Activated CD4-positive, alpha-beta T cell treated with anti-CD3 and anti-CD28 coated beads, Interleukin-2, amount 10 ng/mL, durations not matched to agents 24 days and 14 days (primary cell): Measurements from ENCODE around the gene GRN. TPM values are rescaled to one million over a fixed set of nuclear protein-coding genes. Genes with fewer than 3 reads are reported as not detected.
"Not testable (repeated sequence)": the region's sequence is repeated elsewhere in the genome, so short reads cannot be mapped to it uniquely, and the experiment has no call there.

ENCODE experiments used
- DNase-seq: peaks from one replicate; pipeline ENCODE4 v3.0.0; 2022
- H3K27ac Mint-ChIP-seq: one replicate; pipeline ENCODE4 v1.8.0; 2022; ENCODE audit warnings: mild to moderate bottlenecking, mixed read lengths
- H3K27me3 Mint-ChIP-seq: one replicate; pipeline ENCODE4 v1.8.0; 2022; ENCODE audit warnings: mixed read lengths
- H3K36me3 Mint-ChIP-seq: one replicate; pipeline ENCODE4 v1.8.0; 2022; ENCODE audit warnings: low read depth, mild to moderate bottlenecking, mixed read lengths
- H3K4me1 Mint-ChIP-seq: one replicate; pipeline ENCODE4 v1.8.0; 2021; ENCODE audit warnings: mixed read lengths
- H3K4me3 Mint-ChIP-seq: one replicate; pipeline ENCODE4 v1.8.0; 2022; ENCODE audit warnings: mild to moderate bottlenecking, moderate library complexity, mixed read lengths
- H3K9me3 Mint-ChIP-seq: one replicate; pipeline ENCODE4 v1.8.0; 2021; ENCODE audit warnings: mixed read lengths
- intact Hi-C: fragments of 100-400 bp; cut with micrococcal nuclease; formaldehyde crosslinking; loops from one replicate; pipeline ENCODE4 v1.15.1; 2023
- total RNA-seq: library from RNA; stranded (reverse); gene quantifications from 2 replicates; pipeline ENCODE4 v1.2.3, GENCODE V29; 2022

Gene GRN
- total RNA-seq, 1 donor from 2014 or later: 34.6 TPM

DNA sequence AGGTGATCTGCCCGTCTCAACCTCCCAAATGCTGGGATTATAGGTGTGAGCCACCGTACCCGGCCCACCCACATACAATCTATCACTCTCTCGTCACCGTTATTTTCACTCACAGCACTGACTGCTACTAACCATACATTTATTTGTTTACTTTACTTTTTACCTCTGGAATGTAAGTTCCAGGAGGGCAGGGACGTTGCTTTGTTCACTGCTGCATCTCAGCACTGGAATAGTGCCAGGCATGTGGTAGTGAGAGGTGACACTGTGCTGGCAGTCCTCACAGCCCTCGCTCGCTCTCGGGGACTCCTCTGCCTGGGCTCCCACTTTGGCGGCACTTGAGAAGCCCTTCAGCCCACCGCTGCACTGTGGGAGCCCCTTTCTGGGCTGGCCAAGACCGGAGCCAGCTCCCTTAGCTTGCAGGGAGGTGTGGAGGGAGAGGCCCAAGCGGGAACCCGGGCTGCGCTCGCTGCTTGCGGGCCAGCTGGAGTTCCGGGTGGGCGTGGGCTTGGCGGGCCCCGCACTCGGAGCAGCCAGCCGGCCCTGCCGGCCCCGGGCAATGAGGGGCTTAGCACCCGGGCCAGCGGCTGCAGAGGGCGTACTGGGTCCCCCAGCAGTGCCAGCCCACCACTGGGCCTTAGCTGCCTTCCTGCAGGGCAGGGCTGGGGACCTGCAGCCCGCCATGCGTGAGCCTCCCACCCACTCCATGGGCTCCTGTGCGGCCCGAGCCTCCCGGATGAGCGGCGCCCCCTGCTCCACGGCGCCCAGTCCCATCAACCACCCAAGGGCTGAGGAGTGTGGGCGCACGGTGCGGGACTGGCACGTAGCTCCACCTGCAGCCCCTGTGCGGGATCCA, 23.5 kb downstream of the GRN start:
- H3K4me3 Mint-ChIP-seq, H3K9me3 Mint-ChIP-seq, intact Hi-C loops, H3K36me3 Mint-ChIP-seq, H3K27ac Mint-ChIP-seq, H3K4me1 Mint-ChIP-seq, DNase-seq: not testable (repeated sequence)
- peaks cover 40% of the 10 kb centered on the region for H3K27me3 Mint-ChIP-seq

DNA sequence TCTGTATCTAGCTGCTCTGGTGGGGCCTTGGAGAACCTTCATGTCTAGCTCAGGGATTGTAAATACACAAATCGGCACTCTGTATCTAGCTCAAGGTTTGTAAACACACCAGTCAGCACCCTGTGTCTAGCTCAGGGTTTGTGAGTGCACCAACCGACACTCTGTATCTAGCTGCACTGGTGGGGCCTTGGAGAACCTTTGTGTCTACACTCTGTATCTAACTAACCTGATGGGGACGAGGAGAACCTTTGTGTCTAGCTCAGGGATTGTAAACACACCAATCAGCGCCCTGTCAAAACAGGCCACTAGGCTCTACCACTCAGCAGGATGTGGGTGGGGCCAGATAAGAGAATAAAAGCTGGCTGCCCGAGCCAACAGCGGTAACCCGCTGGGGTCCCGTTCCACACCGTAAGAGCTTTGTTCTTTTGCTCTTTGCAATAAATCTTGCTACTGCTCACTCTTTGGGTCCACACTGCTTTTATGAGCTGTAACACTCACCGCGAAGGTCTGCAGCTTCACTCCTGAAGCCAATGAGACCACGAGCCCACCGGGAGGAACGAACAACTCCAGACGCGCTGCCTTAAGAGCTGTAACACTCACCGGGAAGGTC, 24.4 kb downstream of the GRN start:
- H3K27me3 Mint-ChIP-seq: peaks cover 40% of the 10 kb centered on the region
- peak; percentile 69 for DNase-seq
- H3K9me3 Mint-ChIP-seq, intact Hi-C loops, H3K4me1 Mint-ChIP-seq, H3K27ac Mint-ChIP-seq, H3K36me3 Mint-ChIP-seq: not testable (repeated sequence)
- peak overlapping the region; percentile 30 for H3K4me3 Mint-ChIP-seq

DNA sequence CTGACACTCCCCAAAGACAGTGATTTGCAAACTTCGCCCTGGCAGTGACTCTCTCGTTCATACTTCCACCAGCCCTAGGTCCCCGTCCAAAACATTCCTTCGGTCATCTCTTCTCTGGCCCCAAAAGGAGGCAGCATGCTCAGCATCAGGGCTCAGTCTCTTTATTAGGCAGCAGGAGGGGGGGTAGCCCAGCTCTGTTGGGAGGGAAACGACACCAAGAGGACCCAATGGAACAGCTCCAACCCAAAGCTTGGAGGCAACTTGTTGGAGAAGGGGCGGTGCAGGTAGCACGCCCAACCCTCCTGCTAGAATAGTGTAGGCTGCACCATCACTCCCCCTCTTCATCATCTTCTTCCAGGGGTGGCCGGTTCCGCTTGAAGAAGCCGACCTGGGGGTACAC, 26.9 kb downstream of the GRN start:
- Mint-ChIP-seq H3K27ac (no peak overlapping the region), H3K36me3 (no peaks in the 10 kb centered on the region), H3K27me3 (peaks cover 18% of the 10 kb centered on the region), H3K4me3 (no peak overlapping the region), H3K9me3 (no peaks in the 10 kb centered on the region), H3K4me1 (peaks cover 2% of the 10 kb centered on the region)
- DNase-seq: no peak
- intact Hi-C loops: no loop called here

DNA sequence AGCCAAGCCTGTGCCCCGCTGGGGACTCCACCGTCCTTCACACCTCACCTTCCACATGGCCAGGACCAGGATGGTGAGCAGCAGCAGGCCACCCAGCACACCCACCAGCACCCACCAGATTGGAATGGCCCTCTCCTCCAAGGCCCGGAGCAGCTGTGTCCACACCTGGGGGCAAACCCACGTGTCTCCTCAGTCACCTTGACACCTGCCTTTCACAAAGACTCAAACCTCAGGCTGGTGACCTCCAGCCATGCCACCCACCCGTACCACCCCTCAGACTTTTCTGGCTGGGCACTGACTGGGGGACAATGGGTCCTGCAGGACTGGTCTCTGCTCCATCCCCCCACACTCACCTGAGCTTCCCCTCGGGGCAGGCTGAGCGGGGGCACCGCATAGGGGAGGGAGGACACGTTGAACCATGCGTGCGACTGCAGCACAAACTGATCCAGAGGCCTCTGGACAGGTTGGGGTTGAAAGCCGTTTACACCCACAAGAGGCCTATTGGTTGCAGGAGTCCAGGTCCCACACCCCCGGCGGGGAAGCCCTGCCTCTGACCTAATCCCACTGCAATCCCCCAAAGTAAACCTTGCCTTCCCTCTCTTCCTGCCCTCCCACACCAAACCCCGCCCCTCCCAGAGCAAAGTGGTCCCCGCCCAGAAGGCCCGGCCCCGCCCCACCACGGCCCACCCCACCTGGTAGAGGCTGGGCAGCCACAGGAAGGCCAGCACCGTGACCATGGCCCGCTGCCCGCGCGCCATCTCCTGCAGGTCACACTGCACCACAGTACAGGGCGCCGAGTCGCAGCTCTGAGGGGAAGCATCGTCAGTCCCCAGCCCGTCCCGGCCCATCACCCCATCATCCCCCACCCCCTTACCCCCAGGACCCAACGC, 29.4 kb downstream of the GRN start:
- Mint-ChIP-seq H3K36me3 (no peaks in the 10 kb centered on the region), H3K4me1 (peaks cover 2% of the 10 kb centered on the region), H3K4me3 (no peak overlapping the region), H3K27me3 (peaks cover 11% of the 10 kb centered on the region), H3K27ac (no peak overlapping the region), H3K9me3 (no peaks in the 10 kb centered on the region)
- intact Hi-C loops: no loop called here
- no peak for DNase-seq

DNA sequence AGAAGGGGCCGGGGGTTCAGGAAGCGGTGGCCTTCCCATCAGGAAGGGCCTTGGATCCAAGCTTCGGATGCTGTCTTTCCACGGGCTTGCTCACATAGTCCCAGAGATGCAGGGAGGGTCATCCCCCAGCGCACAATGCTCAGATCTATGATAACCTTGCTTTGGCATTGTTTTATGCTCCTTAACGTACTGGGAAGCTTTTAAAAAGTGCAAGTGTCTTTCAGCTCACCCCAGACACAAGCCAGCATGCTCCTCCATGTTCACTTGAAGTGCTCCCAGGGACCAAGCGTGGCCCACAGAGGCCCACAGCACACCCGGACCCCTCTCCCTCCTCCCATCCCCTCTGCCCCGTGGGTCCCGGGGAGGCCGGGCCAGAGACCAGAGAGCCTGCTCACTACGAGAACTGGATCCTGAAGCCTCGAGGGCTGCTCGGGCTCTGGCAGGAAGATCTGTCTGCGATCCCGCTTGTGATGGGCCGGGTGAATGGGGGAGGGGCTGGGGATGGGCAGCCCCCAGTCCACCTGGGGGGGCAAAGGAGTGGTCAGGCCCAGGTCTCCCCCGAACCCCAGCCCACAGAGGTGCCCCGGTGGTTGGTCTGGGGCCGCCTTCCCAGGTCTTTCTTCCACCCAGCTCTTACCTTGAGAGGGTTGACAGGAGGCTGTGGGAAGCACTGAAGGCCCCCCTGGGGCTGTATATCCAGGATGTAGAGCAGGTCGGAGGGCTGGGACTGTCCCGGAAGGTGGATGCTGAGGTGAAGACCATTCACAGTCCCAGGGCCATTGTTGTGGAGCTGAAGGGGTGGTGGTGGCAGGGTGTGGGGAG, 30.3 kb downstream of the GRN start:
- no peaks in the 10 kb centered on the region for H3K9me3 Mint-ChIP-seq
- DNase-seq: no peak
- no peak overlapping the region for H3K27ac Mint-ChIP-seq
- no peaks in the 10 kb centered on the region for H3K4me1 Mint-ChIP-seq
- no peak overlapping the region for H3K4me3 Mint-ChIP-seq
- intact Hi-C loops: no loop called here
- H3K36me3 Mint-ChIP-seq: no peaks in the 10 kb centered on the region
- H3K27me3 Mint-ChIP-seq: peaks cover 8% of the 10 kb centered on the region

DNA sequence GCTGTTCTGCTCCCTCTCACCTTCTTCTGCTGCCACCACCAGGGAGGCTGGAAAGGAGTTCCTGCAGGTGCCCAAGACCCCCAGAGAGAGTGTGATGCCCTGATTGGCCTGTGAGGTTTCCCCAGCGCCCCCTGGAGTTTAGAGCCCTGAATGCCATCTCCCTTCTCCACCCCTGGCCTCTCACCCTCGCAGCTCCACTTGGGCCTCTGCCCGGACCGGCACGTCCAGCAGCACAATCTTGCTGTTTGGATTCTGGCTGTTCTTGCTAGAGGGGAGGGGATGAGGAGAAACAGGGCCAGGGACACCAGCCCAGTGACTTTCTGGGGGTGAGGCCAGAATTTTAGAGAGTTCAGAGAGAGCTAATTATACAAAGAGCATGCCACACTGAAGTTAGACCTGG, 31.0 kb downstream of the GRN start:
- Mint-ChIP-seq H3K27ac (no peak overlapping the region), H3K4me1 (no peaks in the 10 kb centered on the region), H3K4me3 (no peak overlapping the region), H3K9me3 (no peaks in the 10 kb centered on the region), H3K27me3 (peaks cover 6% of the 10 kb centered on the region), H3K36me3 (no peaks in the 10 kb centered on the region)
- peak; percentile 69 for DNase-seq
- intact Hi-C loops: no loop called here

DNA sequence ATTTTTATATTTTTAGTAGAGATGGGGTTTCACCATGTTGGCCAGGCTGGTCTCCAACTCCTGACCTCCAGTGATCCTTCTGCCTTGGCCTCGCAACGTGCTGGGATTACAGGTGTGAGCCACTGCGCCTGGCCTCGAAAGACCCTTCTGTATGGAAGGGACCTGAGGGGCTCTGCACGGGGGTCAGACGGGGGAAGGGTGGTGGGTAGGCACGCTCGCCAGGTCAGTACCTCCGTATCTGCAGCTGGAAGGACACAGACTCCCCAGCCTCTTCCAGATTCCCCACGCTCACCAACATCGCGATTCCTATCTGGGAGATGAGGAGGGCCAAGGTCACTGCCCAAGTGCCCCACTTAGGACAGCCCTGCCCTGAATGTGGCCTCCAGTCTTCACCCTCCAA, 31.7 kb downstream of the GRN start:
- no peak overlapping the region for H3K27ac Mint-ChIP-seq
- no peaks in the 10 kb centered on the region for H3K4me1 Mint-ChIP-seq
- peaks cover 6% of the 10 kb centered on the region for H3K27me3 Mint-ChIP-seq
- no peak overlapping the region for H3K4me3 Mint-ChIP-seq
- no peaks in the 10 kb centered on the region for H3K9me3 Mint-ChIP-seq
- no peaks in the 10 kb centered on the region for H3K36me3 Mint-ChIP-seq
- intact Hi-C loops: no loop called here
- no peak for DNase-seq

DNA sequence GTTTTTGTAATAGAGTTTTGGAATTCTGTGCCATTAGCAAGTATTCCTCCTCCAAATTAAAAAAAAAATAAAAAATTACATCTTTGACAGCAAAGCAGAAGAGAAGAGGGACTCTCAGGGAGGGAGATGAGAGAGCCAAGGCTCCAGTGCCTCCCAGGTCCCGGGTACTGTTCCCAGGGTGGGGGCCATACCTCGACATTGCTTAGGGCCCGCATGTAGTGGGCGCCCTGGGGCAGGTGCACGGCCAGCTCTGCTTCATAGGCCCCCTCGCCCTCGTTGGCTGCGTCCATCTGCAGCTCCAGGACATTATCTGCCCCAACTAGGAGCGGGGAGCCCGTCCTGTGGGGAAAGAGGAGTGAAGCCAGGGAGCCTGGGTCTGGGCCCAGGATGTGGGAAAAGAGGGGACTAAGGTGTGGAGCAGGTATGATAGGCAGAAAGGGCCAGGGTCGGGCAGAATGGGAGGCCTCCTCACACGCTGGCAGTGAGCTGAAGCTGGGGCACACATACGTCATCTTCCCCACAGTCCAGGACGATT, 33.1 kb downstream of the GRN start:
- no peak for DNase-seq
- intact Hi-C loops: no loop called here
- no peak overlapping the region for H3K4me3 Mint-ChIP-seq
- peaks cover 11% of the 10 kb centered on the region for H3K27me3 Mint-ChIP-seq
- no peaks in the 10 kb centered on the region for H3K9me3 Mint-ChIP-seq
- no peak overlapping the region for H3K27ac Mint-ChIP-seq
- H3K36me3 Mint-ChIP-seq: no peaks in the 10 kb centered on the region
- no peaks in the 10 kb centered on the region for H3K4me1 Mint-ChIP-seq

DNA sequence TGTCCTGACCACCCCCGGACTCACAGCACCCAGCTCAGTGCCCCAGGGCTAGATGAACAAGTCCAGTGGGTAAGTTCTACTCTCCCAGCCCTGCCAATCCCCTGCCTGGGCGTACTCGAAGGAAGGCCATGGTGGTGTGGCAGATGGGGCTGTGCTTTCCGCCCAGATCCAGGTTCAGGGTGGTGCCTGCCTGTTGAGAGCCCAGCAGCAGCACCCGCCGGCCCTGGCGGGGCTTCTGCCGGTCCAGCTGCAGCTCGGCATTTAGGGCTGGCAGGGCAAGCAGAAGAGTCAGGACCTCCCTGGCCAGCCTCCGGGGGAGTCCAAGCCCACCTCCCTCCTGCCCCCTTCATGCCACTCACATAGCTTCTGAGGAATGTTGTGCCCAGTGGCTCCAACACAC, 34.8 kb downstream of the GRN start:
- H3K36me3 Mint-ChIP-seq: no peaks in the 10 kb centered on the region
- DNase-seq: no peak
- no peaks in the 10 kb centered on the region for H3K9me3 Mint-ChIP-seq
- H3K27me3 Mint-ChIP-seq: peaks cover 16% of the 10 kb centered on the region
- peaks cover 4% of the 10 kb centered on the region for H3K4me1 Mint-ChIP-seq
- intact Hi-C loops: loop anchor here (10.0 kb wide), 1 partner anchor 125 kb away; the partner anchor contains the start of gene GPATCH8
- no peak overlapping the region for H3K4me3 Mint-ChIP-seq
- H3K27ac Mint-ChIP-seq: no peak overlapping the region

DNA sequence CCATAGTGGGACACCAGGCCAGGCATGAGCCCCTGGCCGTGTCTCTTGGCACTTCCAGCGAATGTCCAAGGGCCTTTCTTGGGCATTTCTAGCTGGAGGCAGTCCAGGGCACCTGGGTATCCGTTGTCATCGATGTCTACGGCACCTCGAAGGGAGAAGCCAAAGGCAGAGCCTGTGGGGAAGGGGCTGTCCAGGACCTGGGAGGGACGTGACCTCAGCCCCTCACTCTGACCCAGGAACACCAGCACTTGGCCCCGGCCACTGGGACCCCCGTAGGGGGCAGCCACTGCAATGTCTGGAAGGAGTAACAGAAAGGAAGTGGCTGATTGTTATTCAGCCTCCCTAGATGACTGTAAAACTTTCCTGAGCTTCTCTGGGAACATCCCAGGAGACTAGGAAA, 35.7 kb downstream of the GRN start:
- Mint-ChIP-seq H3K4me3 (no peak overlapping the region), H3K4me1 (peaks cover 4% of the 10 kb centered on the region), H3K36me3 (no peaks in the 10 kb centered on the region), H3K27me3 (peaks cover 16% of the 10 kb centered on the region), H3K27ac (no peak overlapping the region), H3K9me3 (no peaks in the 10 kb centered on the region)
- DNase-seq: no peak
- intact Hi-C loops: loop anchor here (10.0 kb wide), 1 partner anchor 124 kb away; the partner anchor contains the start of gene GPATCH8

DNA sequence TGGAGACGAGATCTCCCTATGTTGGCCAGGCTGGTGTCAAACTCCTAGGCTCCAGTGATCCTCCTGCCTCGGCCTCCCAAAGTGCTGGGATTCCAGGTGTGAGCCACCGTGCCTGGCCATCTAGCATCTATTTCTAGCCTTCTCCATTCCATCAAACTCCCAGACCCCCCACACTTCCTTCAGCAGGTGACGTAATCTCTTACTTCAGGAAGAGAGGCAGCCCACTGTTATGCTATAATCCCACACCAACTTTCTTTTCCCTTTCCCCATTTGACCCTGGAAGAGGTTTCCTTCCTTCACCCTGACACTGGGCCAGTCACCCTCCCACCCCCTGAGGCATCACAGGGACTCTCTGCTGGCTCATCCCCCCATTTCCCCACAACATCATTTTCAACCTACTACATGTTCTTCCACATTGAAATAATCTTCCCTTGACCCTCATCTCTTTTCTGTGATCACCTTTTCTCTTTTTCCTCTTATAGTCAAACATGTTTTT, 36.8 kb downstream of the GRN start:
- no peaks in the 10 kb centered on the region for H3K36me3 Mint-ChIP-seq
- DNase-seq: no peak
- no peak overlapping the region for H3K4me3 Mint-ChIP-seq
- peaks cover 6% of the 10 kb centered on the region for H3K4me1 Mint-ChIP-seq
- H3K27me3 Mint-ChIP-seq: peaks cover 21% of the 10 kb centered on the region
- intact Hi-C loops: loop anchor here (10.0 kb wide), 1 partner anchor 123 kb away; the partner anchor contains the start of gene GPATCH8
- no peak overlapping the region for H3K27ac Mint-ChIP-seq
- H3K9me3 Mint-ChIP-seq: no peaks in the 10 kb centered on the region

DNA sequence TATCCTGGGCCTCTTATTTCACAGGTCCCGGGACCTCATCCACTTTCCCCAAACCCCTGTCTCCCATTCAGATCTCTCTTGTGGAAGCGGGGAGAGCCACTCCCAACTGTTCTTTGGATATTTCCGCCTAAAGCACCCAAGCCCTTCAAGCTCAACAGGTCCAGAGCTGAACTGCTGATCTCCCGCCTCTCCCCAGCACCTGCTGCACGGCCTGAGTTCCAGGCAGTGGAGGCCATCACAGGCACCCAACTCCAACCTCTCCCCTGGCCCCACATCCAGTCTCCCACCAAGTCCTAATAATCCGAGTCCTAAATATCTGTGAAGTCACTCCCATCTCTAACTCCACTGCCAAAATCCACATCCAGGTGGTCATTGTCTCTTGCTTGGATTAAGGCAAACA, 37.8 kb downstream of the GRN start:
- Mint-ChIP-seq H3K27ac (no peak overlapping the region), H3K4me1 (peaks cover 6% of the 10 kb centered on the region), H3K9me3 (no peaks in the 10 kb centered on the region), H3K27me3 (peaks cover 21% of the 10 kb centered on the region), H3K4me3 (no peak overlapping the region), H3K36me3 (no peaks in the 10 kb centered on the region)
- DNase-seq: no peak
- intact Hi-C loops: loop anchor here (10.0 kb wide), 1 partner anchor 122 kb away; the partner anchor contains the start of gene GPATCH8

DNA sequence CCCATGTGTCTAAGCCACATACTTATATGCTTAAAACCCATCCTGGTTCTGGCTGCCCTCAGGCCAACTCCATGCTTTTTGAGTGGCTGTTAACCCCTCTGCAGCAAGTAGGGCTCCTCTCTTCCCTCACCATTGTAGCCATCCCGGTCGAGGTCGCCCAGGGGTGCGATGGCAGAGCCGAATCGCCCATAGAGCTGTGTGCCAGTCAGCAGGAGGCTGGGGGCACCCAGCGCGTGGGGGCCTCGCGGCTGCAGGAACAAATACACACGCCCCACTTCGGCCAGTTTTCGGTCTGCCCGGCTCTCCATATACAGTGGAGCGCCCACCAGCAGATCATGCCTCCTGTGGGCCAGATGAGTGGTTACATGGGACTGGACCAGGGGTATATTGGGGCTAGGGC, 38.3 kb downstream of the GRN start:
- peaks cover 21% of the 10 kb centered on the region for H3K27me3 Mint-ChIP-seq
- H3K9me3 Mint-ChIP-seq: no peaks in the 10 kb centered on the region
- DNase-seq: no peak
- no peak overlapping the region for H3K27ac Mint-ChIP-seq
- intact Hi-C loops: loop anchor here (10.0 kb wide), 1 partner anchor 121 kb away; the partner anchor contains the start of gene GPATCH8
- H3K4me1 Mint-ChIP-seq: peaks cover 6% of the 10 kb centered on the region
- no peak overlapping the region for H3K4me3 Mint-ChIP-seq
- no peaks in the 10 kb centered on the region for H3K36me3 Mint-ChIP-seq
